GM18505 (cell line): ENCODE measurements around the gene PJA1.

Experiments used
- ATAC-seq: cut with Tn5 transposase; IDR thresholded peaks from one replicate; pipeline ENCODE4 v1.9.1; 2021; ENCODE audit not compliant: unreplicated experiment
- POLR2A ChIP-seq: IDR thresholded peaks from 4 replicates; pipeline ENCODE4 v1.6.1; 2011; ENCODE audit warnings: borderline replicate concordance; ENCODE audit not compliant: insufficient read depth, insufficient read length; ENCODE audit errors: extremely low read depth

PJA1 gene

DNA sequence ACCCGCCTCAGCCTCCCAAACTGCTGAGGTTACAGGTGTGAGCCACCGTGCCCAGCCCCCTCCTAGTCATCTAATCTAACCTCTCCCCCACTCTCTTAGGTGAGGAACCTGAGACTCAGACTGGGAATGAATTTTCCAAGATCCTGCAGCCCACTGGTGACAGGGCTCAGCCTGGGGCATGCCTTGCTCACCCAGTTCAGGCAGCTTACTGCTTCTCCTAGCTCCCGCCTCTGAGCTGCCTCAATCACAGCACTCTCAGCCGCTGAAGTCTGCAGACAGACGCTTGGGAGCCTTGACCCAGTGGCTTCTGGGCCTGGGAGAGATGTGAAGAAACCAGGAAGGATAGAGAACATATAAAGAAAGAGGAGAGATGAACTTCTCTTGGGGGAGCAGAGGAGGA is 24.4 kb downstream of the PJA1 start:
- TF ChIP-seq POLR2A, result no peak
- no peak for ATAC-seq

DNA sequence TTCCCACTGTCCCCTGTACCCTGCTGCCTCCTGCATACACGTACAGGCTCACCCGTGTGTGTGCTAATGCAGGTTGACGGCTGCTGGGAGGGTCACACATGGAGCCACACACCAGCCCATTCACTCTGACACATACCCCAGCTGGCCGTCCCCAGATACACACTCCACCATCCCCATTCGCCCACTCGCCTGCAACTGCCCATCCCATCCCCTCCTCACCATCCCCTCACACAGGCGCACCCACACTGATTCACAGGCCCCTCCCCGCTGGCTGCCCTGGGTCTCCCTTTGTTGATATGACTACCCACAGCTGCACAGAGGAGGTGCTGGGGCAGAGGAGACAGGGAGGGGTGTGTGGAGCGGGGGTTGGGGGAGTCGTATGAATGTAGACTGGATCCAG is 25.7 kb downstream of the PJA1 start:
- no peak for TF ChIP-seq POLR2A
- no peak for ATAC-seq

DNA sequence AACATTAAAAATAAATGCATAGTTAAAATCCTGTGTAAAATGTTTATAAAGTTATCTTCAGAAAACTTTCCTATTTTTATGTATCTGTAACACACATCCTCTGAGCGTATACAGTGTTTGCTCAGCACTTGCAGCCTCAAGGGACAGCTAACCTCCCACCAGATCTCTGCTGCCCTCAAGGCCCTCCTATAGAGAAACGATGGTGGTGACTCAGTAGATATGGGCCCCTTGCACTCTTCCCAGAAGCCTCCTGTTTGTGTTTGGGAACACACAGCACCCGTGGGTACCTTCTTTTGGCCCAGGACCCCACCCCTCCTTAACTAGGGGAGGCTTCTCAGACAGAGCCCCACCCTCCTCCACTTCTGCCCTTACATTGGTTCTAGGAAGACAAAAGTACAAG is 26.7 kb downstream of the PJA1 start:
- TF ChIP-seq POLR2A, result no peak
- no peak for ATAC-seq

GRCh38 chrX:69138118-69138390 is 27.2 kb downstream of the PJA1 start:
- no peak for ATAC-seq

GRCh38 chrX:69137371-69138117 is 27.7 kb downstream of the PJA1 start:
- TF ChIP-seq POLR2A, result no peak
- ATAC-seq, result no peak

More at GRCh38 chrX:69138118-69138390, 27.2 kb downstream of the PJA1 start:
- no peak for TF ChIP-seq POLR2A

GRCh38 chrX:69136546-69137331 is 28.5 kb downstream of the PJA1 start:
- ATAC-seq, result no peak
- TF ChIP-seq POLR2A, result no peak

GRCh38 chrX:69133921-69134542 is 31.2 kb downstream of the PJA1 start:
- no peak for TF ChIP-seq POLR2A
- ATAC-seq, result no peak

DNA sequence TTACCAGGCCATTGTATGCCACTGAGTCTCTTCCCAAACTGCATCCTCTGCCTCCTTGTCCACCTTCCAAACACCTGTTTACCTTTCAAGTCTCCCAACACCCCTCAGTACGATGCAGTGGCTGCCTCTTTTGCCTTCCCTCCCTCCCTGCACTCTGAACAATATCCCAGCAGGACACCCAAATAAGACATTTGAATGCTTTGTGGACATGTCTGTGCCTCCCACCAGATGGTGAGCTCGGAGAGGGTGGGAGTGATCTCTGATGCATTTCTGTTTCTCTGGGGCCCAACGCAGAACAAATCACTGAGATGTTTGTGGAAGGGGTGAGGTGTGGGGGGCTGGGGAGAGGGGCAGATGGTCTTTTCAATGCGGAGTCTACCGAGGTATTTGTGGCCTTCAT is 33.4 kb downstream of the PJA1 start:
- no peak for ATAC-seq
- no peak for TF ChIP-seq POLR2A

DNA sequence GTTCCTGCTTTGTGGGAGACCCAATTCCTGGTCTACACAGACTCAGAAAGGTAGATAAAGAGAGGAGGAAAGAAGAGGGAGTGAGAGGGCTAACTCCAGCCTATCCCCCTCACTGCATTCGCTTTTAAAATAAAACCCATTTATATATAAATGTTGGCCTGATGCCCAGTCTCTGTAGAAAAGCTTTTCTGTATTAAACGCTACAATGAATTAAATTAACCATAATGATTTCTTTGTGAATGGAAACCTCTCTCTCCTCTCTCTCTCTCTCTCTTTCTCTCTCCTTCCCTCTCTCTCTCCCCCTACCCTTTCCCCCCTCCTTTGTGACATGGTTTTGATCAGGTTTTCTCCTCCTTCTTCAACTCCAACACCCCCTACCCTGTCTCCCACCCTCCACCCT is 34.8 kb downstream of the PJA1 start:
- no peak for TF ChIP-seq POLR2A
- no peak for ATAC-seq

GRCh38 chrX:69128588-69128987 is 36.7 kb downstream of the PJA1 start:
- ATAC-seq, result no peak
- TF ChIP-seq POLR2A, result no peak

DNA sequence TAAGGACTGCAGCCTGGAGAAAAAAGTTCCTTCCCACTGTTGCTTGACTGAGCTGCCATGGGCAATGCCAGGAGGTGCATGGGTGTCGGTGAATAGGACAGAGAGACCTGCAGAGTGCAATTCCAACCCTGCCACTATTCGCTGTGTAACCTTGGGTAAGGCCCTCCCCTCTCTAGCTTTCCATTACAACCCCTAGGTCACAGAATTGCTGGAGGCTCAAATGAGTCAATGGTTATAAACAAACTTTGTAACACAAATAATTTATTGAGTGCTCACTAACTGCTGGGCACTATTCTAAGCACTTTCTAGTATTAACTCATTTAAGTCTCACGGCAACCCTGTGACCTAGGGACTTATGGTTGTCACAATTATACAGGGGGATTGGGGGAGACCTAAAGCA is 37.8 kb downstream of the PJA1 start:
- ATAC-seq, result no peak
- no peak for TF ChIP-seq POLR2A

- no peak for TF ChIP-seq POLR2A
- ATAC-seq, result no peak
Observed at GRCh38 chrX:69126642-69127041, 38.6 kb downstream of the PJA1 start.

- TF ChIP-seq POLR2A, result no peak
- ATAC-seq, result no peak
Observed at GRCh38 chrX:69125094-69125493, 40.2 kb downstream of the PJA1 start.

- TF ChIP-seq POLR2A, result no peak
- ATAC-seq, result no peak
Observed at GRCh38 chrX:69124108-69124507, 41.1 kb downstream of the PJA1 start.
